Tibial nerve (tissue), 4 donors: ENCODE data around the gene KRT33B.

Experiments
- EP300 ChIP-seq, 2 donors: sonication (generic); formaldehyde crosslinking; IDR thresholded peaks; one replicate each; pipeline ENCODE4 v1.6.1; 2017; ENCODE audit warnings: antibody characterized with exemption in 2 of 2, mild to moderate bottlenecking in 1 of 2
- POLR2A ChIP-seq, 2 donors: fragments of 450-650 bp; IDR thresholded peaks; one replicate each; pipeline ENCODE4 v1.6.1; 2017; ENCODE audit warnings: antibody characterized with exemption in 2 of 2, mild to moderate bottlenecking in 2 of 2, moderate library complexity in 2 of 2
- TF ChIP-seq, protein P1 (sequence below), 5 experiments: fragments of 200-600 bp in 3 of 5; fragments of 450-650 bp in 2 of 5; sonication (generic) in 3 of 5; IDR thresholded peaks; one replicate each; pipeline ENCODE4 v1.5.1; 2016 to 2019; ENCODE audit warnings: antibody characterized with exemption in 5 of 5, mild to moderate bottlenecking in 3 of 5, moderate library complexity in 2 of 5

DNA sequence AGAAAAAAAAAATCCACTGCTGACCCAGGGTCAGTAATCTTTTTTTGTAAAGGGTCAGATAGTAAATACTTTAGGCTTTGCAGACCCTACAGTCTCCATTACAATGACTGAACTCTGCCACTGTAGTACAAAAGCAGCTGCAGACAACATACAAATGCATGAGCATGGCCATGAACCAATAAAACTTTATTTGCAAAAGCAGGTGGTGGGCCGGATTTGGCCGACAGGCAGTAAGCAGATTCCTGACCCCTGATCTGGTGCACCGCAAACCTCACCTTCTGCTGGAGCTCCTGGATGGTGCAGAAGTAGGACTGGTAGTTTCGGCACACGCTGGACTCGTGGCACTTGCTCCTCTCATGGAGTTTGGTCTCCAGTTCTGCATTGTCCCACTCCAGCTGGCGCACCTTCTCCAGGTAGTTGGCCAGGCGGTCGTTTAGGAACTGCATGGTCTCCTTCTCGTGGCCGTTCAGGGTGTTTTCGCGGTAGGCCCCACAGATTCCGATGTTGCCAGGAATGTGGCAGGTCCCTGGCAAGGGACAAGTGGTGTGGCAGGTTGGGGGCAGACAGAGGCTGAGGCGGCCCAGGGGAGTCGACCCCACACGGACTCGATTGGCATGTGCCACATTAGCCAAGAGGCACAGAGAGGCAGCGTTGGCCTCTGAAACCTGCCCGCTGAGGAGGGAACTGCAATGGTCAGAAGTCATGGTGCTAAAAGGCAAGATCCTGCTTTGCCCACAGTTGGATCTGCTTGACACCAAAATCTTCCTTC, 41.6 kb upstream of the KRT33B start:
- TF ChIP-seq POLR2A (IDR thresholded peaks at IDR 0.05), result no peak
- TF ChIP-seq, protein P1, sequence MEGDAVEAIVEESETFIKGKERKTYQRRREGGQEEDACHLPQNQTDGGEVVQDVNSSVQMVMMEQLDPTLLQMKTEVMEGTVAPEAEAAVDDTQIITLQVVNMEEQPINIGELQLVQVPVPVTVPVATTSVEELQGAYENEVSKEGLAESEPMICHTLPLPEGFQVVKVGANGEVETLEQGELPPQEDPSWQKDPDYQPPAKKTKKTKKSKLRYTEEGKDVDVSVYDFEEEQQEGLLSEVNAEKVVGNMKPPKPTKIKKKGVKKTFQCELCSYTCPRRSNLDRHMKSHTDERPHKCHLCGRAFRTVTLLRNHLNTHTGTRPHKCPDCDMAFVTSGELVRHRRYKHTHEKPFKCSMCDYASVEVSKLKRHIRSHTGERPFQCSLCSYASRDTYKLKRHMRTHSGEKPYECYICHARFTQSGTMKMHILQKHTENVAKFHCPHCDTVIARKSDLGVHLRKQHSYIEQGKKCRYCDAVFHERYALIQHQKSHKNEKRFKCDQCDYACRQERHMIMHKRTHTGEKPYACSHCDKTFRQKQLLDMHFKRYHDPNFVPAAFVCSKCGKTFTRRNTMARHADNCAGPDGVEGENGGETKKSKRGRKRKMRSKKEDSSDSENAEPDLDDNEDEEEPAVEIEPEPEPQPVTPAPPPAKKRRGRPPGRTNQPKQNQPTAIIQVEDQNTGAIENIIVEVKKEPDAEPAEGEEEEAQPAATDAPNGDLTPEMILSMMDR (IDR thresholded peaks at IDR 0.05), result no peak
- no peak for TF ChIP-seq EP300 (IDR thresholded peaks at IDR 0.05)
